Measurements from ENCODE around the gene EEIG1.
"Not testable (repeated sequence)": the region's sequence is repeated elsewhere in the genome, so short reads cannot be mapped to it uniquely, and the experiment has no call there.

EEIG1 gene

DNA sequence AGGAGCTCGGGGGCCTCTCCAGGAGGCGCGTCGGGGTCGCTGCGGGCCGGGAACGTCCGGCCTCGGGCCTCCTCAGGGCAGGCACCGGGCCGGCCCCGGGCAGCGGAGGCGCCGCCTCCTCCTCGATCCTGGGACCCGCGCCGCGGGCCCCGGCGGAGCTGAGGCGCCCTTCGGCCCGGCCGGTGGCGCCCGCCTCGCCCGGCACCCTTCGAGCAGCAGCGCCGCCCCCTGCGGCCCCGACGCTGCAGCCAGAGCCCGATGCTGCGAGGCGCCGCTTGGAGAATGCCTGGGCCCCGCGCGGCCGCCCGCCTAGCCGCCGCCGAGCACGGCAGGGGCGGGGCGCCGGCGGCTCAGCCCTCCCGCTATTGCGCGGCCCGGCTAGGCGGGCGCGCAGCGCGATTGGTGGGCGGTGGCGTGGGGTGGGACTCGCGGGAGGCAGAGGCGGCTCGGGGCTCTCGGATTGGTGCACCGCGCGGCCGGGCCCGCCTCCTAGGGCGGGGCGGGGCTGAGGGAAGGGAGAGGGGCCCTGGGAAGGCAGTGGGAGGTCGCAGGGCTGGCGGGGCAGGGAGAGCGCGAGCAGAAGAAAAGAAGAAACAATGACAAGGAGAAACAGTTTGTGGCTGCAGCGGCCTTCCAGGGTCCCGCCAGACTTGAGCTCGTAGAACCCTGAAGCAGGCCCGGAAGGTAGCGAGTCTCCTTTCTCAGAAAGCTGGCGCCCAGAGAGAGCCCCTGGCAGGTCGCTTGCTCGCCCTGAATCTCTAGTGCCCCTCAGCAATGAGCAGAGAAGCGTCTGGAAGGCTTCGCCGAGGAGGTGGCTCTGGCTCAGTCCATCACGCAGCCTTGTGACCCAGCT, at the start of gene EEIG1:
EEIG1 (minus strand) TSS at position 284 of the 853 bp plus-strand sequence. CDS start 852 bp downstream, outside the sequence.
- DNase-seq (ENCODE audit: low read depth in 3 of 3, low spot score in 1 of 3): peak; percentile 93 to 98 (median 95)

DNA sequence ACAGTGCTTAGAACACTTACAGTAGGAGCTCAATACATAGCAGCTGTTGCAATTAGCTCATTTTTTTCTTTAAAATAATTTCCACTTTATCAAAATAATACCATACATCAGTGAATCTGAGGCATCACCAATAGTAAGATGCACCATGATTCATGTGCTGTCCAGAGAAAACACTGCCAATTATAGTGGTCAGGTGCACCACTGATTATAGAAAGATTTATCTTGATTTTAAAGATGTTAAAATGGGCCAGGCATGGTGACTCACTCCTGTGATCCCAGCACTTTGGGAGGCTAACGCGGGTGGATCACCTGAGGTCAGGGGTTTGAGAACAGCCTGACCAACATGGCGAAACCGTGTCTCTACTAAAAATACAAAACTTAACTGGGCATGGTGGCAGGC, 46.9 kb upstream of the EEIG1 start:
- DNase-seq (ENCODE audit: low read depth in 3 of 3, low spot score in 1 of 3): no peak

DNA sequence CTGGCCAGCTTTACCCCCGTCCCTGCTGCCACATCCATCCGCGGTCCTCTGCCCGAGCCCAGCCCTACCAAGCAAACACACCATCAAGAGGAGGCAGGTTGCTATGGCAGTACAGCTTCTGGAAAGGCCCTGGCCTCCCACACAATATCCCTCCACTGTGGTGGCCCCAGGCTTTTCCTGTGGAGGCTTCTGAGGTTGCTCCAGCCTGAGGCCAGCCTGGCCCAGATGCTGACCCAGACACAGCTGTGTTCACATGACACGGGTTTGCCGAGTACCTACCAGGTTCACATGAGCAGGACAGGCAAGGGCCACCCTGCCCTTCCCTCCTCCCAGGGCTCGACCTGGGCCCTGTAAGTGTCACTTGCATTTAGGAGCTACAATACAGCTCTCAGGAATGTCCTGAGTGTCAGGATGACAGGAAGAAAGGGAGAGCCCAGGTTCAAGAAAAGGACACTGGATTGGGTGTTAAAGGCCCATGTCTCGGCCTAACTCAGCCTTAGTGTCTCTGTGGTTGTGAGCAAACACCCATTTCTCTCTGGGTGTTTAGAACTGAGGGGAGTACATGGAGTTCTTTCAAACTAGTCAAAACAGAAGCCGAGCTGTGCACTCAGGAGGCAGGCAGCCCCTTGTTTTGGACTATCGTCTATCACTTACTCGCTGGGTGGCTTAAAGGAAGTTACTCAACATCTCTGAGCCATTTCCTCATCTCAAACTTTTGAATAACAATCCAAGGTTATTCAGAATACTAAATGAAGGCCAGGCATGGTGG, 46.2 kb upstream of the EEIG1 start:
- DNase-seq (ENCODE audit: low read depth in 3 of 3, low spot score in 1 of 3): peak in 1 of 3 donors; percentile 18

DNA sequence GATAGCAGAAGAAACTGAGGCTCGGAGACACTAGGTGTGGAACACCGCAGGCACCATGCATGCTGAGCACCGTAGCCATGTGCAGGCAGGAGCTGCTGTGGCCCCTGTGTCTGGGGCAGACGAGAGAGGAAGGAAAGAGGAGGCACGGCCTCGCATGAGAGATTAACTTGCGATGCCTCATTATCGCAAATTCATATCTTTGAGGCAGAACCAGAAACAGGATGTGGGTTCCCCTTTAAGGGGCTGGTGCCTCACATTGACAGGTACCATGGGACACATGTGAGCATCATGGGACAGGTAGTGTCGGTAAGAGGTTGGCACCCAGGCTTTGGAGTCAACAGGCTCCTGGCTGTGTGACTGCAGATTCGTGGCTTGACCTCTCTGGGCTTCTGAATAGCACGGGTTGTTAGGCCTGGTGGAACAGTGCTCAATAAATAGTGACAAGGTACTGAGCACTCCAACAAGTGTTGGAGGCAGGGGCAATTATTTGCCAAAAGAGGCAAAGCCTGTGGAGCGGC, 45.5 kb upstream of the EEIG1 start:
- DNase-seq (ENCODE audit: low read depth in 3 of 3, low spot score in 1 of 3): peak; percentile 41 to 73 (median 63)

DNA sequence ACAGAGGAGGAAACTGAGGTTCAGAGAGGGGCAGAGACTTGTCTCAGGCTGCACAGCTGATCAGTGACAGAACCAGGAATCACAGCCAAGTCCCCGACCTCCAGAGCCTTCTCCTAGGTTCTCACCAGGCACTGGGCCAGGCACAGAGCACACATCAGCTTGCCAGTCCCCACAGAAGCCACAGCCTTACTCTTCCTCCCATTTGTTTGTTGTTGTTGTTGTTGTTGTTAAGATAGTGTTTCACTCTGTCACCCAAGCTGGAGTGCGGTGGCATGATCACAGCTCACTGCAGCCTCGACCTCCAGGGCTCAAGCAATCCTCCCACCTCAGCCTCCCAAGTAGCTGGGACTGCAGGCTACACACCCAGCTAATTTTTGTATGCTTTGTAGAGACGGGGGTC, 44.9 kb upstream of the EEIG1 start:
- DNase-seq (ENCODE audit: low read depth in 3 of 3, low spot score in 1 of 3): no peak

DNA sequence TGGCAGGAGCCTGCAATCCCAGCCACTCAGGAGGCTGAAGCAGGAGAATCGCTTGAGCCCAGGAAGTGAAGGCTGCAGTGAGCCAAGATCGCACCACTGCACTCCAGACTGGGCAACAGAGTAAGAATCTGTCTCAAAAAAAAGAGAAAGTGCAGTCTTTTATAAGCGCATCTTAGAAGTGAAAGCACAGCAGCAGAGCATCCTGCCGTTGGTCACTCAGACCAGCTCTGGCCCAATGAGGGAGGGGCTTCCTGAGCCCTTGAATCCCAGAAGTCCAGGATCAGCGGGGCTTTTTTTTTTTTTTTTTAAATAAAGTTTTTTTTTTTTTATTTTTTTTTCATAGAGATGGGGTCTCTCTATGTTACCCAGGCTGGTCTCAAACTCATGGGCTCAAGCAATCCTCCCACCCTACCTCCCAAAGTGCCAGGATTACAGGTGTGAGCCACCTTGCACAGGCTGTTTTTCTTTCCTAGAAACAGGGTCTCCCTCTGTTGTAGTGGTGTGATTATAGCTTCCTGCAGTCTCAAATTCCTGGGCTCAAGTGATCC, 44.0 kb upstream of the EEIG1 start:
- DNase-seq (ENCODE audit: low read depth in 3 of 3, low spot score in 1 of 3): no peak

DNA sequence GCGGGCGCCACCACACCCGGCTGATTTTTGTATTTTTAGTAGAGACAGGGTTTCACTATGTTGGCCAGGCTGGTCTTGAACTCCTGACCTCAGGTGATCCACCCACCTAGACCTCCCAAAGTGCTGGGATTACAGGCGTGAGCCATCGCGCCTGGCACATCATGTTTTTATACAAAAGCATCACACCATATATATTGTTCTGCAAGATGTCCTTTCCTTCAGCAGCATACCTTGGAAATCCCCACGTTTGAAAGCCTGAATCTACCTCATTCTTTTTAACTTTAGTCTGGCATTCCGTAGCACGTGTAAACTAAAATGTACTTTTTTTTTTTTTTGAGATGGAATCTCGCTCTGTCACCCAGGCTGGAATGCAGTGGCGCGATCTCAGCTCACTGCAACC, 42.9 kb upstream of the EEIG1 start:
- not testable (repeated sequence) for DNase-seq (ENCODE audit: low read depth in 3 of 3, low spot score in 1 of 3)

DNA sequence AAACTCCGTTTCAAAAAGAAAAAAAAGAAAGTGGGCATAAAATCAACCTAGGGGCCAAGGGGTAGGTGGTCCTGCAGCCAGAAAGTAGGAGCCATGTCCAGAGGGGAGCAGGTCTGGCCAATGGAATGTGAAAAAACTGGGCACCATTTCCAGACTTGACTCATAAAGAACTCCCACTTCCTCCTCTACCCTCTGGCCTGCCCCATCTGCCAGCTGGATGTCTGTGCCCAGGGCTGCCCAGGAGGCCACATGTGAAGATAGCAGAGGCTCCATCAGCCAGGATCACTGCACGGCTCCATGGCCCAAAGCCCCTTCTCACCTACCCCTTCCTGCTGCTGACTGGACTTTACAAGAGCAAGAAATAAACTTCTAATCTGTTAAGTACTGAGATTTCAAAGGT, 42.1 kb upstream of the EEIG1 start:
- no peak for DNase-seq (ENCODE audit: low read depth in 3 of 3, low spot score in 1 of 3)

DNA sequence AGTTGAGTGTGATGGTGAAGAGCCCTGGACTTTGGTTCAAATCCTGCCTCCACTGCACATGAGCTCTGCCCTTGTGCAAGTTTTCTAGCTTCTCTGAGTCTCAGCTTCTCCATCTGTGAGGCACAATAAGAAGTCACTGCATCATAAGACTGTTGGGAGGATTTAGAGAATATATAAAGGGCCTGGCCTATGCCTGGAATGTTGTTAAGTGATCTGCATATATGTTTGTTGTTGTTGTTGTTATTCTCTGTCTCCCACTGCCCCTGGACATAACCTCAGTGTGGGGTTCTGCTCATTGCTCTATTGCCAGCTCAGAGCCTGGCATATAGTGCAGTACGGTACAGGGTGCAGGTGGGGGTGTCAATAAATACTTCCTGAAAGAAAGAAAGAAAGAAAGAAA, 40.3 kb upstream of the EEIG1 start:
- no peak for DNase-seq (ENCODE audit: low read depth in 3 of 3, low spot score in 1 of 3)

DNA sequence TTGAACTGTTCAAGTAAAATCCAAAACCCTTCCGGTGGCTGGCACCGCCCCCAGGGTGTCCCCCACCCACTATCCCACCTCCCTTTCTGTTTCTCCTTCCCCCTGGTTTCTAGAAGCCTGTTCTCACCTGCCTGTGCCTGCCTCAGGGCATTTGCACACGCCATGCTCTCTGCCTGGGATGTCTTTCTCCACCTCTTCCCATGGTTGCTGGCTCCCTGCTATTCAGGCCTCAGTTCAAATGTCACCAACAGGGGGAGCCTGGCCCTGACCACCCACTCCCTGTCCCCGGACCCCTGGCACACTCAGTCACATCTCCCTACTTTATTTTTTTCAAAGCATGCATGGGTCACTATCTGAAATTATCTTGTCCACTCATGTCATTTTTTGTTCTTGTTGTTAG, 39.9 kb upstream of the EEIG1 start:
- no peak for DNase-seq (ENCODE audit: low read depth in 3 of 3, low spot score in 1 of 3)

DNA sequence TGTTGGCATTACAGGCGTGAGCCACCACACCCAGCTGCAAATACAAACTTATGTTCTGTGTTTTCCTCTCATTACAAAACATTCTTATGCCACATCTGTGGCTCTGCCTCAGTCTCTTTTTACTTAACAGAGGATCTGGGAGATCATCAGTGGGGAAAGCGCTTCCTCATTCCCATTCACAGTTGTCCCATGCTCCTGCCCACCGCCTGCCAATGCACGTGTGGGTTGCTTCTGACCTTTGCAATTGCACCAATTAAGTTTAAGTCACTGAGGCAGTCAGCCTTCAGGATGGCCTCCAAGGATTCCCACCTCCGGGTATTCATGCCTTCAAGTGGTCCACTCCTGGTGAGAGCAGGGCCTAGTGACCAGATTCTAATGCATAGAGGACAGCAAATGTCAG, 34.9 kb upstream of the EEIG1 start:
- DNase-seq (ENCODE audit: low read depth in 3 of 3, low spot score in 1 of 3): no peak

DNA sequence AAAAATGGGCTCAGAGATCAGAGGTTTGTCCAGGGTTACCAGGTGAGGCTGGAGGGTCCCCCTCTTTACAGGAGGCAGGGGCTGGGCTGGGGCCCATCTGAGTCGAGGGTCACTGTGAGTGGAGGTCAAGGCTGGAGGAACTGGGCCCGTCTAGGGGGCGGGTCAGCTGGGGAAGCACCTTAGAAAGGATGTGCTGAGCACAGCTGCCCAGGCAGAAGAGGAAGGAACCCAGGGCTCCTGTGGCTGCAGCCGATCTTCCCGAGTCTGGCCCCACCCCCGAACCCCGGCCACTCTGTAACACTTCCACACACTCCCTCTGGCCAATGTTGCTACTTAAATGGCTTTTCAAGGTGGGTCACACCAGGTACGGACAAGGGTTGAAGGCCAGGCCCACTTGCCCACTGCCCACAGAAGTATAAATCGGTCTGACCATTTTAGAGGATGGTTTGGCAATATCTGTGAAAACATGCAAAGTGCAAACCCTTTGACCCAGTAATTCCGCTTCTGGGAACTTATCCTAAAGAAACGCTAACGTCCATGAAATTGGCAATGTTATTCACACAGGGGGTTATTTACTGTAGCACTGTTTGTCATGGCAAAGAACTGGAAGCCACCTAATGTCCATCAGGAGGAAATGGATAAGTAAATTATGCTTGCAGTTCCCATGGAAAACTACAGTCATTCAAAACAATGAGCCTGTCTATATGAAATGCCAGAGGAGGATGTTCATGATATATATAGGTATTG, 30.5 kb upstream of the EEIG1 start:
- DNase-seq (ENCODE audit: low read depth in 3 of 3, low spot score in 1 of 3): no peak

DNA sequence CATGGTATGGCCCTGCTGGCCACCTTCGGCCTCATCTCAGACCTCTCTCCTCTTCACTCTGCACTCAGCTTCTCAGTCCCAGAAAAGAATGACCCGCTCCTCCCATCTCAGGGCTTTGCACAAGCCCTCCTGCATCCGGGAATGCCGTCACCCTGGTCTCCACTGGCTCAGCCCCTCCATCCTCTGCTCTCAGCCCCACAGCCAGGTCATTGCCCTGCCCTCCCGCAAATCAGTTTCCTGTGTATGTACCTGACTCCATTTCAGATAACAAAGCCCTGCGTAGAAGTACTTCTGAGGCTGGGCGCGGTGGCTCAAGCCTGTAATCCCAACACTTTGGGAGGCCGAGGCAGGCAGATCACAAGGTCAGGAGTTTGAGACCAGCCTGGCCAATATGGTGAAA, 28.9 kb upstream of the EEIG1 start:
- DNase-seq (ENCODE audit: low read depth in 3 of 3, low spot score in 1 of 3): no peak

DNA sequence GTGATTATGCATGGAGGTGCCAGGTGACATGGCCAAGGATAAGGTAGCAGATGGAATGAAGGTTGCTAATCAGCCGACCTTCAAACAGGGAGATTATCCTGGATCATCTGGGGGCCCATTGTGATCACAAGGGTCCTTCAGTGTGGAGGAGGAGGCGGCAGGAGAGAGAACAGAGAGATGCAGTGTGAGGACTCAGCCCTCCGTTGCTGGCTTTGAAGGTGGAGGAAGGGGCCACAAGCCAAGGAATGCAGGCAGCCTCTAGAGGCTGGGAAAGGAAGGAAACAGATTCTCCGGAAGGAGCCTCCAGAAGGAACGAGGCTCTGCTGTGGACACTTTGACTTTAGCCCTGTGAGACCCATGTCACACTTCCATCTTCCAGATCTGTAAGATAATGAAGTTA, 27.4 kb upstream of the EEIG1 start:
- DNase-seq (ENCODE audit: low read depth in 3 of 3, low spot score in 1 of 3): no peak

DNA sequence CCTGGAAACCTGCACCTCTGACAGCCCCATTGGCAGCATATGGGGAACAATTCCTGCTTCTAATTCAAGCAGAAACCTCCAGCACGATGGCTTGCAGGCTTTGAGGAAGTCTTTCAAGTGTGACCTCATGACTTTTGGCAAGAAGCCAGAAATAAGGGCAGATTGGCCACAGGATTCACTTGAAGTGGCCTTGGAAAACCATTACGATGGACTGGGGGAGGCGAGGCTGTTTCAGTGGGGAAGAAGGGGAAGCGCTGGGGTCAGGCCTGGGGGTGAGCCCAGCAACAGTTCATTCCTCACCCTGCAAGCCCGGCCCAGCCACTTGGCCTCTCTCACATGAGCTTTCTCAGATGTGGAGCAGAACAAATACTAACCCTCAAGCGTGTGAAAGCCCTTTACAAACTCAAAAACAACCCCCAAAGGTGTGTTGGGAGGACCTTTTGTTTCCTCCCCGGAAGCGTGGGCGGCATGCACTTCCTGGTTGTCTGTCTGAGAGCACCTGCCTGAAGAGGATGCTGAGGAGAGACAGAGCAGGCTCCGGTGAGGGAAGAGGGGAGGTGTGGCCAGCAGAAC, 26.9 kb upstream of the EEIG1 start:
- peak; percentile 82 to 83 (median 82) for DNase-seq (ENCODE audit: low read depth in 3 of 3, low spot score in 1 of 3)

DNA sequence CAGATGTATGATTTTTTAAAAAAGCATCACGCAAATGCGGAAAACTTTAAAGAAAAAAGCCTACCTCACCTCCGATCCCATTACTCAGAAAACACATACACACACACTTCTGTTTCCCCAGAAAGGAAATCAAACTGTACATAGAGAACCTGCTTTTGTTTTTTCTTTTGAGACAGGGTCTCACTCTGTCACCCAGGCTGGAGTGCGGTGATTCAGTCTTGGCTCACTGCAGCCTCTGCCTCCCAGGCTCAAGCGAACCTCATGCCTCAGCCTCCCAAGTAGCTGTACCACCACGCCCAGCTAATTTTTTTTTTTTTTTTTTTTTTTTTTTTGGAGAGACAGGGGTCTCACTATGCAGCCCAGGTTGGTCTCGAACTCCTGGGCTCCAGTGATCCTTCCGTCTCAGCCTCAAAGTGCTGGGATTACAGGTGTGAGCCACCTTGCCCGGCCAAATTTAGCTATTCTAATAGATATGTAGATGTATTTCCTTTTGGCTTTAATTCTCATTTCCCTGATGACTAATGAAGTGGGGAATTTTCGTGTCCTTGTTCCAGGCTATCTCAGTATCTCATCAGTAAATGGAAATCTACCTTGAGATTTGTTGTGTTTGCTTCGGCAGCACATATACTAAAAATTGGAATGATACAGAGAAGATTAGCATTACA, 25.7 kb upstream of the EEIG1 start:
- DNase-seq (ENCODE audit: low read depth in 3 of 3, low spot score in 1 of 3): no peak

DNA sequence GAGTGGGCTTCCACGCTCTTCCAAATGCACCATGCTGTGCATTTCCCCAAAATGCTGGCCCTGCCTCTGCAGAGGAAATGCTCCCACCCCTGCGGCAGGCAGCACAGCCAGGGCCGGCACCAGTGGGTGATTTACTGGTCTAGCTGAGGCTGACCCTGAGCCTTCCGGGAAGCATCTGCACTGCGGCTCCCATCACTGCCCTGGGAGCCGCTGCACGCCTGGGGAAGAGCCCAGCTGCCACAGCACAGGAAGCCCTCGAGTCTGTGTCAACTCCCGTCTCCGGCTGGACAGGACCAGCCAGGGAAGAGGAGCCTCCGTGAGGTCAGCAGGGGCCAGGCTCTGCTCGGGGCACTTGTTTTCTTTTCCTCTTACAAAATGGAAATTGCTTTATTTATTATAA, 25.1 kb upstream of the EEIG1 start:
- no peak for DNase-seq (ENCODE audit: low read depth in 3 of 3, low spot score in 1 of 3)

DNA sequence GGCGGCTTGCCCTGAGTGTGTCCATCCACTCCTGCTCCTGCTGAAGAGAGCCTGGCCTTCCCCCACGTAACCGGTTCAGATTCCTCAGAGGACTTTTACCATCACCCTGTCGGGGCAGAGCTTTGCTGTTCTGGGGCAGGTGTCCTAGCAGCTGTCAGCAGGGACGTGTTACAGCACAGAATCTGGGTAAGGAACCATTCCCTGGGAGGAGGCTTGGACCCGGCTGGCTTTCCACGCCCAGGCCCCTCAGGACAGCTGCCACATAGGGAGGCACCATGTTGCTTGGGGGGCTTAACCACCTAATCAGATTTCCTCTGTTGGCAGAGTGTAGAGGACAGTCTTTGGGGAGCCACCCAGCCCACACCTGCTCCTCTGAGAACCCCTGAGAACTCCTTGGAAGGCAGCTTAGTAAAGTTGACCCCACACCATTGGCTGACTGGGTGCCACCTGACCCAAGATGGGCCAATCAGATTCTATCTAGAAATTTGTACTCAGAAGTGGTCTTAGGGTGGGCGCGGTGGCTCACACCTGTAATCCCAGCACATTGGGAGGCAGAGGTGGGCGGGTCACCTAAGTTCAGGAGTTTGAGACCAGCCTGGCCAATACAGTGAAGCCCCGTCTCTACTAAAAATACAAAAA, 23.3 kb upstream of the EEIG1 start:
- DNase-seq (ENCODE audit: low read depth in 3 of 3, low spot score in 1 of 3): no peak

DNA sequence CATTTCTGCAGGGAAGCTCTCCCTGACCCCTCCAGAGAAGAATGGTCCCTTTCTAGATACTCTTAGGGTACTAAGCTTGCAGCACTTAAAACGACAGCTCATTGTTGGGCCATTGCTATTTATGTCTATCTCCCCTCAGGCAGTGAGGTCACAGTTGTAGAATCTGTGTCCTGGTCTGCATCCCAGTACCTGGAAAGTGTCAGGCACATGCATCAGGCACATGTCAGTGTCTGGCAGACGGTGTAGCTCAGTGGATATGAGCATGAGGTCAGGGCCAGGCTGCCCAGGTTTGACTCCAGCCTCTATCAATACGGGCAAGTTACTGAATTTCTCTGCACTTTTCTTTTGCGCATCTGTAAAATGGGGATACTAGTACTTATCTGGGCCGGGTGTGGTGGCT, 22.2 kb upstream of the EEIG1 start:
- no peak for DNase-seq (ENCODE audit: low read depth in 3 of 3, low spot score in 1 of 3)

DNA sequence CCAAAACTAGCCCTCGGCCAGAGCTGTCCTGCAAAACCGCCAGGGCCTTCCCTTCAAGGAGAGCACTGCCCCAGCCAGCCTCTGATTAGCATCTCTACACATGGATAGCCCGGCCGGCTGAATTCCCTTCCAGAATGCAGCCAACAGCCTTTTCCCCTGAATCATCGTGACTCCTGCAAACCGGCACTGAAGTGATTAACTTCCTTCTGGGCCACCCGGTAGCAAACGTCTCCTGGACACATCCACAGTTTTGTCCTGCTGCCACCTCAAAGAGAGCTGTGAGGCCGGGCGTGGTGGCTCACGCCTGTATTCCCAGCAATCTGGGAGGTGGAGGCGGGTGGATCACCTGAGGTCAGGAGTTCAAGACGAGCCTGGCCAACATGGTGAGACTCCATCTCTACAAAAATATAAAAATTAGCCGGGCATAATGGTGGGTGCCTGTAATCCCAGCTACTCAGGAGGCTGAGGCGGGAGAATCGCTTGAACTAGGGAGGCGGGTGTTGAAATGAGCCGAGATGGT, 21.1 kb upstream of the EEIG1 start:
- DNase-seq (ENCODE audit: low read depth in 3 of 3, low spot score in 1 of 3): no peak
